ENCODE measurements around the gene MINDY3.

- TF ChIP-seq ATF3 (CRISPR knock-in tag; conservative IDR thresholded peaks at IDR 0.05) (no peak), ZBTB21 (CRISPR knock-in tag; IDR thresholded peaks at IDR 0.05; ENCODE audit: borderline replicate concordance) (no peak), CTCF (IDR thresholded peaks at IDR 0.05) (no peak), E2F4 (CRISPR knock-in tag; IDR thresholded peaks at IDR 0.05; ENCODE audit: borderline replicate concordance, low read depth) (no peak), NR2C2 (CRISPR knock-in tag; IDR thresholded peaks at IDR 0.05) (no peak), TEAD4 (CRISPR knock-in tag; IDR thresholded peaks at IDR 0.05) (no peak), FOXJ3 (CRISPR knock-in tag; IDR thresholded peaks at IDR 0.05; ENCODE audit: borderline replicate concordance) (no peak), CREM (CRISPR knock-in tag; IDR thresholded peaks at IDR 0.05) (no peak), ZNF416 (CRISPR knock-in tag; IDR thresholded peaks at IDR 0.05) (no peak)
- TF ChIP-seq, protein P1, sequence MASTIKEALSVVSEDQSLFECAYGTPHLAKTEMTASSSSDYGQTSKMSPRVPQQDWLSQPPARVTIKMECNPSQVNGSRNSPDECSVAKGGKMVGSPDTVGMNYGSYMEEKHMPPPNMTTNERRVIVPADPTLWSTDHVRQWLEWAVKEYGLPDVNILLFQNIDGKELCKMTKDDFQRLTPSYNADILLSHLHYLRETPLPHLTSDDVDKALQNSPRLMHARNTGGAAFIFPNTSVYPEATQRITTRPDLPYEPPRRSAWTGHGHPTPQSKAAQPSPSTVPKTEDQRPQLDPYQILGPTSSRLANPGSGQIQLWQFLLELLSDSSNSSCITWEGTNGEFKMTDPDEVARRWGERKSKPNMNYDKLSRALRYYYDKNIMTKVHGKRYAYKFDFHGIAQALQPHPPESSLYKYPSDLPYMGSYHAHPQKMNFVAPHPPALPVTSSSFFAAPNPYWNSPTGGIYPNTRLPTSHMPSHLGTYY (CRISPR knock-in tag; IDR thresholded peaks at IDR 0.05), result no peak
Observed at GRCh38 chr10:15735763-15736162, 124.5 kb downstream of the MINDY3 start.

All from WTC11 (cell line).